NCI-H526 (cell line): ENCODE results near the gene DPH1.
A peak's percentile ranks its signal among the peaks of the same experiment; 100 is the strongest.

ENCODE experiments used
- DNase-seq, 2 experiments: peaks; one replicate each; lab custom pipeline; 2025; lab: John Stamatoyannopoulos, UW

The DPH1 gene

GRCh38 chr17:2050300-2051060 is 20.5 kb downstream of the DPH1 start:
- DNase-seq = peak in 1 of 2 experiments; percentile 75

GRCh38 chr17:2051061-2051932 is 21.3 kb downstream of the DPH1 start:
- peak in 1 of 2 experiments; percentile 41 for DNase-seq

GRCh38 chr17:2051933-2052559 is 22.1 kb downstream of the DPH1 start:
- no peak for DNase-seq

- peak; percentile 18 to 75 for DNase-seq
Measured at GRCh38 chr17:2053380-2054261, 23.7 kb downstream of the DPH1 start.

GRCh38 chr17:2054262-2054511 is 24.2 kb downstream of the DPH1 start:
- DNase-seq = no peak

GRCh38 chr17:2054512-2055291 is 24.7 kb downstream of the DPH1 start, which contains the start of gene HIC1:
TSS of gene HIC1 (plus strand) at chr17:2055103. CDS start at chr17:2056691, 1,588 bp downstream.
- peak; percentile 39 to 73 for DNase-seq

- no peak for DNase-seq
Measured at GRCh38 chr17:2055292-2056205, 25.6 kb downstream of the DPH1 start.

GRCh38 chr17:2056206-2057174 is 26.5 kb downstream of the DPH1 start:
- DNase-seq = no peak

- DNase-seq = no peak
Measured at GRCh38 chr17:2057175-2057759, 27.3 kb downstream of the DPH1 start.

- DNase-seq = no peak
Measured at GRCh38 chr17:2057760-2058585, 28.0 kb downstream of the DPH1 start.

GRCh38 chr17:2058586-2059546 is 28.9 kb downstream of the DPH1 start:
- DNase-seq = peak in 1 of 2 experiments; percentile 35

- no peak for DNase-seq
Measured at GRCh38 chr17:2059547-2060384, 29.8 kb downstream of the DPH1 start.

- DNase-seq = no peak
Measured at GRCh38 chr17:2060385-2060658, 30.4 kb downstream of the DPH1 start.

GRCh38 chr17:2060681-2061440 is 30.9 kb downstream of the DPH1 start:
- DNase-seq = no peak

- no peak for DNase-seq
Measured at GRCh38 chr17:2061441-2061958, 31.5 kb downstream of the DPH1 start.
